Fibroblast of lung (primary cell): ENCODE results near the gene AGRN. TPM values are rescaled to one million over a fixed set of nuclear protein-coding genes. Genes with fewer than 3 reads are reported as not detected.
A peak's percentile ranks its signal among the peaks of the same experiment; 100 is the strongest.
"Not testable (repeated sequence)": the region's sequence is repeated elsewhere in the genome, so short reads cannot be mapped to it uniquely, and the experiment has no call there.

Source experiments
- DNase-seq, 2 donors: peaks; one replicate each; pipeline versions ENCODE4 v3.0.0 to v3.0.0-alpha.2; 2010; ENCODE audit warnings: low read depth in 2 of 2
- H2AFZ ChIP-seq: 2 replicates; pipeline ENCODE4 v1.5.1; 2012; ENCODE audit warnings: low read length, control low read depth, inconsistent platforms
- H3K27ac ChIP-seq: 2 replicates; pipeline ENCODE4 v1.5.1; 2011; ENCODE audit warnings: low read length, control low read depth; ENCODE audit not compliant: insufficient read depth
- H3K27me3 ChIP-seq: 2 replicates; pipeline ENCODE4 v1.5.1; 2011; ENCODE audit warnings: mild to moderate bottlenecking, low read length; ENCODE audit not compliant: control insufficient read depth, insufficient read depth
- H3K36me3 ChIP-seq: 2 replicates; pipeline ENCODE4 v1.5.1; 2011; ENCODE audit warnings: low read length; ENCODE audit not compliant: control insufficient read depth, insufficient read depth
- H3K4me1 ChIP-seq: 2 replicates; pipeline ENCODE4 v1.5.1; 2011; ENCODE audit warnings: low read length; ENCODE audit not compliant: control insufficient read depth, insufficient read depth; ENCODE audit errors: extremely low read depth
- H3K4me2 ChIP-seq: 2 replicates; pipeline ENCODE4 v1.5.1; 2011; ENCODE audit warnings: low read length, control low read depth; ENCODE audit not compliant: insufficient read depth; ENCODE audit errors: extremely low read depth
- H3K4me3 ChIP-seq, 4 experiments: fragments of 200-600 bp in 1 of 4; sonication (generic) in 1 of 4; replicated peaks in 1 of 4; 2 replicates each; pipeline ENCODE4 v1.5.1; 2011 to 2016; ENCODE audit warnings: low read length in 4 of 4, low read depth in 3 of 4, mild to moderate bottlenecking in 3 of 4, control low read depth in 2 of 4, inconsistent platforms in 1 of 4, mixed read lengths in 1 of 4; ENCODE audit not compliant: insufficient read depth in 1 of 4; ENCODE audit errors: control extremely low read depth in 1 of 4
- H3K79me2 ChIP-seq: 2 replicates; pipeline ENCODE4 v1.5.1; 2012; ENCODE audit warnings: mild to moderate bottlenecking, low read length, inconsistent platforms; ENCODE audit not compliant: control insufficient read depth, insufficient read depth
- H3K9ac ChIP-seq: 2 replicates; pipeline ENCODE4 v1.5.1; 2011; ENCODE audit warnings: mild to moderate bottlenecking, low read length, control low read depth; ENCODE audit not compliant: insufficient read depth
- H3K9me3 ChIP-seq: 2 replicates; pipeline ENCODE4 v1.5.1; 2012; ENCODE audit warnings: low read depth, low read length; ENCODE audit not compliant: control insufficient read depth, insufficient read depth
- H4K20me1 ChIP-seq: 2 replicates; pipeline ENCODE4 v1.5.1; 2011; ENCODE audit warnings: low read length; ENCODE audit not compliant: control insufficient read depth, insufficient read depth; ENCODE audit errors: extremely low read depth
- CTCF ChIP-seq, 2 donors: IDR thresholded peaks in 1 of 2; conservative IDR thresholded peaks in 1 of 2; 1 replicate in 1 of 2; 2 replicates in 1 of 2; pipeline ENCODE4 v1.5.1; 2011 to 2012; ENCODE audit warnings: low read length in 2 of 2, control low read depth in 1 of 2, inconsistent platforms in 1 of 2, low read depth in 1 of 2, mild to moderate bottlenecking in 1 of 2
- EZH2 ChIP-seq: IDR thresholded peaks from 2 replicates; pipeline ENCODE4 v1.5.1; 2012; ENCODE audit warnings: low read length, control low read depth, mild to moderate bottlenecking; ENCODE audit errors: missing control alignments
- polyA plus RNA-seq, 2 donors: library from polyadenylated mRNA; depleted of rRNA in 1 of 2; stranded (reverse) in 1 of 2; unstranded in 1 of 2; fragments of >200 nt; gene quantifications; 2 replicates each; pipeline ENCODE4 v1.2.1, GENCODE V29; 2011 to 2012; ENCODE audit warnings: missing spikeins in 1 of 2
- total RNA-seq: library from RNA; depleted of rRNA; stranded (reverse); fragments of >200 nt; gene quantifications from 2 replicates; pipeline ENCODE4 v1.2.1, GENCODE V29; 2014

AGRN gene
- total and polyA plus RNA-seq, 2 donors (not counting 1 experiment from before 2014, with no cell fraction given) = 20.7 to 50.9 TPM

DNA sequence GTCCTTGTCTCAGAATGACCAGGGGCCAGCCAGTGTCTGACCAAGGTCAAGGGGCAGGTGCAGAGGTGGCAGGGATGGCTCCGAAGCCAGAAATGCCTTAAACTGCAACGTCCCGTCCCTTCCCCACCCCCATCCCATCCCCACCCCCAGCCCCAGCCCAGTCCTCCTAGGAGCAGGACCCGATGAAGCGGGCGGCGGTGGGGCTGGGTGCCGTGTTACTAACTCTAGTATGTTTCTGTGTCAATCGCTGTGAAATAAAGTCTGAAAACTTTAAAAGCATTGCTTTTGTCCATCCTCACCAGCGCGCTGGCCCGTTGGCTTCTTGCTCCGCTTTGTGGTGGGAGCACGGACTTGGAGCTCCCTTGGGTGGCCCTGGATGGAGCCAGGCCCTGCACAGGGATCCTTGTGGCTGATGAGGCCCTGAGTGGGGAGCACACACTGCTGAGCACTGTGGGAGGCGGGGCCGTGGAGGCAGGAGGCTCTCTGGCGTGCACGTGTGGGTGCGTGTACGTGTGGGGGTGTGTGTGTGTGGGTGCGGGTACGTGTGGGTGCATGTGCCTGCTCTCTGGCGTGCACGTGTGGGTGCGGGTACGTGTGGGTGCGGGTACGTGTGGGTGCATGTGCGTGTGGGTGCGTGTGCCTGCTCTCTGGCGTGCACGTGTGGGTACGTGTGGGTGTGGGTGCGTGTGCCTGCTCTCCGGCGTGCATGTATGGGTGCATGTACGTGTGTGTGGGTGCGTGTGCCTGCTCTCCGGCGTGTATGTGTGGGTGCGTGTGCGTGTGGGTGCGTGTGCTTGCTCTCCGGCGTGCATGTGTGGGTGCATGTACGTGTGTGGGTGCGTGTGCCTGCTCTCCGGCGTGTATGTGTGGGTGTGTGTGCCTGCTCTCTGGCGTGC lies 36.2 kb downstream of the AGRN start:
- Histone ChIP-seq H3K27me3 (peaks cover 2% of the 10 kb centered on the region), H3K9me3 (no peaks in the 10 kb centered on the region), H3K4me3 (no peak overlapping the region), H2AFZ (no peak overlapping the region), H3K27ac (no peak overlapping the region), H4K20me1 (no peaks in the 10 kb centered on the region), H3K4me1 (peaks cover 8% of the 10 kb centered on the region), H3K36me3 (peaks cover 3% of the 10 kb centered on the region), H3K4me2 (no peak overlapping the region), H3K79me2 (no peaks in the 10 kb centered on the region), H3K9ac (no peak overlapping the region)
- TF ChIP-seq EZH2 (no peak), CTCF (conservative IDR thresholded peaks at IDR 0.05 in 1 of 2, IDR thresholded peaks at IDR 0.05 in 1 of 2; ENCODE audit: low read depth in 1 of 2, low read length in 2 of 2) (no peak)
- DNase-seq = no peak

DNA sequence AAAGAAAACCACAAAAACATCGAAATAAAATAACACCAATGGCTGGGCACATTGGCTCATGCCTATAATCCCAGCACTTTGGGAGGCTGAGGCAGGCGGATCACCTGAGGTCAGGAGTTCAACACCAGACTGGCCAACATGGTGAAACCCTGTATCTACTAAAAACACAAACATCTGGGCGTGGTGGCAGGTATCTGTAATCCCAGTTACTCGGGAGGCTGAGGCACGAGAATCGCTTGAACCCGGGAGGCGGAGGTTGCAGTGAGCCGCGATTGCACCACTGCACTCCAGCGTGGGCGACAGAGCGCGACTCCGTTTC lies 37.8 kb downstream of the AGRN start:
- not testable (repeated sequence) for H2AFZ ChIP-seq, H3K4me2 ChIP-seq, H3K27me3 ChIP-seq, H3K79me2 ChIP-seq, H3K4me3 ChIP-seq, H4K20me1 ChIP-seq, H3K36me3 ChIP-seq, DNase-seq, H3K9me3 ChIP-seq, H3K27ac ChIP-seq, H3K4me1 ChIP-seq, H3K9ac ChIP-seq

DNA sequence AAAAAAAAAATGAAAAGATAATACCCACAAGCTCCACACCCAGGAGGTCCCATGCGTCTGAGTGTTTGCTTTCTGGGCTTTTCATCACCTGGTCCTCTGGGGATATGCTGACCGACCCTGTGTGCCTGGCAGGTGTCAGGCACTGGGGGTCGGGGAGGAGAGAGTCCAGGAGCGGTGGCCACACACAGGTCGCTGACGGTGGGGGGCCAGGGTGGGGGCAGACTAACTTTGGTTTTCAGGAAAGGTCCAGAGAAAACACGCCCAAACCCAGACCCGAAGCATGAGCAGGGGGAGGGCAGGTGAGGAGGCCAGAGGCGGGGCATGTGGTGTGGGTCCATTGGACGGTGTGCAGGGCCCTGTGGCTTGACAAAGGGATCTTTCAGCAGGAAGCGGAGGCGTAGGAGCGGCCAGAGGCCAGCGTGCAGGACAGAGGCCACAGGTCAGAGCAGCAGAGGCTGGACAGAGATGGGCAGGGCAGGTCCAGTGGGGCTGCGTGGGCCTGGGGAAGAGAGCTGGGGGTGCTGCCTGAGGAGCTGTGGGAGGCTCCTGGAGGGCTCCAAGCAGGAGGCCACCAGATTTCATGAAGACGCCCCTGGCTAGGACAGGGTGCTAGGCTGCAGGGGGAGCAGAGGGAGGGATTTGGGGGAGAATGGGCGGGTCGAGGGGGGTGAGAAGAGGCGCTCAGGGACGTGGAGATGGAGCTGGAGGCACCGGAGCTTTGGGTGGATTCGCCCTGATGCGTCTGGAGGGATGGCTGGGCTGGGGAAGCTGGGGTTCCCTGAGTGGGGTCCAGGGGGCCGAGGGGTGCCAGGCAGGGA lies 38.4 kb downstream of the AGRN start:
- H4K20me1 ChIP-seq = no peaks in the 10 kb centered on the region
- H3K9me3 ChIP-seq = no peaks in the 10 kb centered on the region
- H3K4me1 ChIP-seq = peaks cover 8% of the 10 kb centered on the region
- H3K79me2 ChIP-seq = no peaks in the 10 kb centered on the region
- H3K9ac ChIP-seq = no peak overlapping the region
- no peak overlapping the region for H3K27ac ChIP-seq
- peak overlapping the region in 3 of 4 experiments; percentile 15 to 60 (median 49) for H3K4me3 ChIP-seq
- H3K27me3 ChIP-seq = peaks cover 2% of the 10 kb centered on the region
- DNase-seq = no peak
- TF ChIP-seq EZH2 (no peak), CTCF (conservative IDR thresholded peaks at IDR 0.05 in 1 of 2, IDR thresholded peaks at IDR 0.05 in 1 of 2; ENCODE audit: low read depth in 1 of 2, low read length in 2 of 2) (no peak)
- peaks cover 2% of the 10 kb centered on the region for H3K36me3 ChIP-seq
- H3K4me2 ChIP-seq = peak overlapping the region; percentile 85
- no peak overlapping the region for H2AFZ ChIP-seq
